ENCODE measurements around the gene LETM1. TPM values are rescaled to one million over a fixed set of nuclear protein-coding genes. Genes with fewer than 3 reads are reported as not detected.

The LETM1 gene
- total RNA-seq, 2 donors from 2014 or later: 28.2 to 40.3 TPM

- DNase-seq: no peak
- H3K27me3 Mint-ChIP-seq (ENCODE audit: low read depth): no peaks in the 10 kb centered on the region
- no peak for ATAC-seq (replicated peaks in 1 of 2)
- no peaks in the 10 kb centered on the region for H3K9me3 Mint-ChIP-seq
- no peak overlapping the region for H3K4me3 Mint-ChIP-seq
- H3K4me1 Mint-ChIP-seq (ENCODE audit: low read depth): no peaks in the 10 kb centered on the region
- H3K36me3 Mint-ChIP-seq (ENCODE audit: insufficient read depth in 2 of 2): peaks cover 3 to 14% of the 10 kb centered on the region in 2 donors
- H3K27ac Mint-ChIP-seq: no peak overlapping the region
Observed at GRCh38 chr4:1825326-1825725, 30.6 kb downstream of the LETM1 start.

- Mint-ChIP-seq H3K27ac (no peak overlapping the region), H3K4me1 (ENCODE audit: low read depth) (no peaks in the 10 kb centered on the region), H3K36me3 (ENCODE audit: insufficient read depth in 2 of 2) (peaks cover 1 to 14% of the 10 kb centered on the region in 2 donors), H3K9me3 (no peaks in the 10 kb centered on the region), H3K27me3 (ENCODE audit: low read depth) (no peaks in the 10 kb centered on the region), H3K4me3 (no peak overlapping the region)
- no peak for DNase-seq
- no peak for ATAC-seq (replicated peaks in 1 of 2)
Observed at GRCh38 chr4:1824746-1825145, 31.2 kb downstream of the LETM1 start.

GRCh38 chr4:1823545-1823932 is 32.4 kb downstream of the LETM1 start:
- no peak overlapping the region for H3K4me3 Mint-ChIP-seq
- no peaks in the 10 kb centered on the region for H3K9me3 Mint-ChIP-seq
- DNase-seq: no peak
- no peak overlapping the region for H3K27ac Mint-ChIP-seq
- no peak for ATAC-seq (replicated peaks in 1 of 2)
- no peaks in the 10 kb centered on the region for H3K4me1 Mint-ChIP-seq (ENCODE audit: low read depth)
- H3K27me3 Mint-ChIP-seq (ENCODE audit: low read depth): no peaks in the 10 kb centered on the region
- H3K36me3 Mint-ChIP-seq (ENCODE audit: insufficient read depth in 2 of 2): peaks cover 1 to 16% of the 10 kb centered on the region in 2 donors

- Mint-ChIP-seq H3K4me1 (ENCODE audit: low read depth) (no peaks in the 10 kb centered on the region), H3K36me3 (ENCODE audit: insufficient read depth in 2 of 2) (peaks cover 1 to 20% of the 10 kb centered on the region in 2 donors), H3K9me3 (no peaks in the 10 kb centered on the region), H3K4me3 (no peak overlapping the region), H3K27ac (no peak overlapping the region), H3K27me3 (ENCODE audit: low read depth) (no peaks in the 10 kb centered on the region)
- DNase-seq (no peak), ATAC-seq (replicated peaks in 1 of 2) (no peak)
Observed at GRCh38 chr4:1822568-1823544, 33.1 kb downstream of the LETM1 start.

GRCh38 chr4:1821679-1822567 is 34.0 kb downstream of the LETM1 start:
- Mint-ChIP-seq H3K36me3 (ENCODE audit: insufficient read depth in 2 of 2) (peaks cover 1 to 20% of the 10 kb centered on the region in 2 donors), H3K4me1 (ENCODE audit: low read depth) (no peaks in the 10 kb centered on the region), H3K27ac (no peak overlapping the region), H3K4me3 (no peak overlapping the region), H3K27me3 (ENCODE audit: low read depth) (no peaks in the 10 kb centered on the region), H3K9me3 (no peaks in the 10 kb centered on the region)
- no peak for ATAC-seq (replicated peaks in 1 of 2)
- no peak for DNase-seq

GRCh38 chr4:1819816-1820215 is 36.1 kb downstream of the LETM1 start:
- H3K4me1 Mint-ChIP-seq (ENCODE audit: low read depth): no peaks in the 10 kb centered on the region
- ATAC-seq (replicated peaks in 1 of 2): no peak
- H3K36me3 Mint-ChIP-seq (ENCODE audit: insufficient read depth in 2 of 2): peaks cover 1 to 20% of the 10 kb centered on the region in 2 donors
- H3K9me3 Mint-ChIP-seq: no peaks in the 10 kb centered on the region
- no peak for DNase-seq
- no peak overlapping the region for H3K4me3 Mint-ChIP-seq
- H3K27ac Mint-ChIP-seq: no peak overlapping the region
- no peaks in the 10 kb centered on the region for H3K27me3 Mint-ChIP-seq (ENCODE audit: low read depth)

GRCh38 chr4:1819284-1819683 is 36.7 kb downstream of the LETM1 start:
- Mint-ChIP-seq H3K27ac (no peak overlapping the region), H3K4me3 (no peak overlapping the region), H3K36me3 (ENCODE audit: insufficient read depth in 2 of 2) (peaks cover 1 to 20% of the 10 kb centered on the region in 2 donors)

GRCh38 chr4:1815997-1816860 is 39.7 kb downstream of the LETM1 start:
- Mint-ChIP-seq H3K4me3 (no peak overlapping the region), H3K4me1 (ENCODE audit: low read depth) (no peaks in the 10 kb centered on the region), H3K27me3 (ENCODE audit: low read depth) (no peaks in the 10 kb centered on the region), H3K36me3 (ENCODE audit: insufficient read depth in 2 of 2) (peaks cover 1 to 17% of the 10 kb centered on the region in 2 donors), H3K9me3 (no peaks in the 10 kb centered on the region), H3K27ac (no peak overlapping the region)
- no peak for DNase-seq
- no peak for ATAC-seq (replicated peaks in 1 of 2)

More at GRCh38 chr4:1819284-1819683, 36.7 kb downstream of the LETM1 start:
- H3K27me3 Mint-ChIP-seq (ENCODE audit: low read depth): no peaks in the 10 kb centered on the region
- no peaks in the 10 kb centered on the region for H3K4me1 Mint-ChIP-seq (ENCODE audit: low read depth)
- DNase-seq (no peak), ATAC-seq (replicated peaks in 1 of 2) (no peak)
- no peaks in the 10 kb centered on the region for H3K9me3 Mint-ChIP-seq

GRCh38 chr4:1815096-1815996 is 40.6 kb downstream of the LETM1 start:
- no peak for ATAC-seq (replicated peaks in 1 of 2)
- Mint-ChIP-seq H3K27me3 (ENCODE audit: low read depth) (no peaks in the 10 kb centered on the region), H3K27ac (no peak overlapping the region), H3K4me1 (ENCODE audit: low read depth) (no peaks in the 10 kb centered on the region), H3K36me3 (ENCODE audit: insufficient read depth in 2 of 2) (peaks cover 1 to 17% of the 10 kb centered on the region in 2 donors), H3K9me3 (no peaks in the 10 kb centered on the region), H3K4me3 (no peak overlapping the region)
- no peak for DNase-seq

- Mint-ChIP-seq H3K4me3 (no peak overlapping the region), H3K9me3 (no peaks in the 10 kb centered on the region), H3K27ac (no peak overlapping the region), H3K4me1 (ENCODE audit: low read depth) (no peaks in the 10 kb centered on the region), H3K27me3 (ENCODE audit: low read depth) (no peaks in the 10 kb centered on the region), H3K36me3 (ENCODE audit: insufficient read depth in 2 of 2) (peaks cover 1 to 9% of the 10 kb centered on the region in 2 donors)
- no peak for DNase-seq
- ATAC-seq (replicated peaks in 1 of 2): no peak
Observed at GRCh38 chr4:1814453-1814852, 41.5 kb downstream of the LETM1 start.

GRCh38 chr4:1813915-1814314 is 42.0 kb downstream of the LETM1 start:
- Mint-ChIP-seq H3K36me3 (ENCODE audit: insufficient read depth in 2 of 2) (peaks cover 0 to 6% of the 10 kb centered on the region in 2 donors), H3K9me3 (no peaks in the 10 kb centered on the region), H3K27ac (no peak overlapping the region), H3K4me1 (ENCODE audit: low read depth) (no peaks in the 10 kb centered on the region), H3K4me3 (no peak overlapping the region), H3K27me3 (ENCODE audit: low read depth) (no peaks in the 10 kb centered on the region)
- no peak for ATAC-seq (replicated peaks in 1 of 2)
- DNase-seq: no peak

GRCh38 chr4:1813231-1813630 is 42.7 kb downstream of the LETM1 start:
- no peak for ATAC-seq (replicated peaks in 1 of 2)
- Mint-ChIP-seq H3K27ac (no peak overlapping the region), H3K27me3 (ENCODE audit: low read depth) (no peaks in the 10 kb centered on the region), H3K36me3 (ENCODE audit: insufficient read depth in 2 of 2) (peaks cover 0 to 3% of the 10 kb centered on the region in 2 donors), H3K4me1 (ENCODE audit: low read depth) (no peaks in the 10 kb centered on the region), H3K9me3 (no peaks in the 10 kb centered on the region), H3K4me3 (no peak overlapping the region)
- no peak for DNase-seq

Measured in activated T-cell treated with anti-CD3 and anti-CD28 coated beads, Interleukin-2, amount 50 U/mL, for 72 hours (primary cell).